OCI-LY3 (cell line): ENCODE results near the gene CAMTA1.

Source experiments
- H2AFZ ChIP-seq: fragments of 200-600, 300-600 bp; shearing (Covaris generic); 2 replicates; pipeline ENCODE4 v1.6.0; 2014; ENCODE audit warnings: antibody characterized with exemption, low read depth, low read length
- H3K27ac ChIP-seq: fragments of 200-600, 300-600 bp; sonication (generic); 2 replicates; pipeline ENCODE4 v1.5.1; 2014; ENCODE audit warnings: mild to moderate bottlenecking, low read length, moderate library complexity, mixed read lengths
- H3K27me3 ChIP-seq: fragments of 200-600, 300-600 bp; sonication (generic); 2 replicates; pipeline ENCODE4 v1.6.1; 2014; ENCODE audit warnings: low read depth, low read length, mixed read lengths
- H3K36me3 ChIP-seq: fragments of 200-600, 300-600 bp; sonication (generic); replicated peaks from 2 replicates; pipeline ENCODE3; 2014; ENCODE audit warnings: low read depth, low read length, mixed read lengths
- H3K4me1 ChIP-seq: fragments of 300-600, 200-600 bp; sonication (generic); 2 replicates; pipeline ENCODE4 v1.6.1; 2014; ENCODE audit warnings: low read length, mixed read lengths
- H3K4me2 ChIP-seq: fragments of 200-600, 300-600 bp; sonication (generic); 2 replicates; pipeline ENCODE4 v1.6.1; 2014; ENCODE audit warnings: low read length, mixed read lengths
- H3K4me3 ChIP-seq: fragments of 300-600, 200-600 bp; sonication (generic); 2 replicates; pipeline ENCODE4 v1.5.1; 2014; ENCODE audit warnings: antibody characterized with exemption, mild to moderate bottlenecking, low read length, moderate library complexity
- H3K79me2 ChIP-seq: fragments of 300-600, 200-600 bp; shearing (Covaris generic); 2 replicates; pipeline ENCODE4 v1.6.1; 2014; ENCODE audit warnings: mild to moderate bottlenecking, low read length, mixed read lengths
- H3K9ac ChIP-seq: fragments of 300-600, 200-600 bp; shearing (Covaris generic); 2 replicates; pipeline ENCODE4 v1.6.0; 2014; ENCODE audit warnings: mild to moderate bottlenecking, low read length, moderate library complexity
- H3K9me3 ChIP-seq: fragments of 200-600, 300-600 bp; shearing (Covaris generic); 2 replicates; pipeline ENCODE4 v1.6.1; 2014; ENCODE audit warnings: low read length, mixed read lengths; ENCODE audit not compliant: insufficient read depth
- H4K20me1 ChIP-seq: fragments of 200-600, 300-600 bp; sonication (generic); 2 replicates; pipeline ENCODE4 v1.6.1; 2016; ENCODE audit warnings: low read length, mixed read lengths; ENCODE audit not compliant: insufficient read depth
- EZH2phosphoT487 ChIP-seq: fragments of 200-600 bp; shearing (Covaris generic); IDR thresholded peaks from 2 replicates; pipeline ENCODE4 v1.6.1; 2018; ENCODE audit warnings: antibody characterized with exemption, mixed run types, low read depth
- TF ChIP-seq, protein P1 (sequence below): fragments of 200-600, 300-600 bp; sonication (generic); IDR thresholded peaks from 2 replicates; pipeline ENCODE4 v1.5.1; 2014; ENCODE audit warnings: antibody characterized with exemption, low read length, low read depth

Gene CAMTA1

DNA sequence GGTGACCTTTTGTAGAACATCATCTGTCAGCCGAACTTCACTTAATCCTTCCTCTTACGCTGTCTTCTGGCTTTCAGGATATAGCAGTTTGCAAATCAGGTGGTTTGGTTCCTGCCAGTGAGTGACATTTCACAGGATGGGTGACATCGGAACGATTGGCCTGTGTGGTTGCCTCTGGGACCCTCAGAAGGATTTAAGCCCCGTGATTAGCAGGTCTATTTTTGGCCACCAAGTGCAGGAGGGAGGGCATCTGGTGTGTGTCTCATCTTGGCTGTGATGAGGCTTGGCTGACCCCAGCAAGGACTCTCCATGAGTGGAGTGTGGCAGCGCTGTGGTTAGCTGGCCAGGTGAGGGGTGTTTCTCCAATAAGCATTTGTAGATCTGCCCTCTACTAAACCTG, 578.2 kb downstream of the CAMTA1 start:
- H3K27me3 ChIP-seq, result peaks cover 10% of the 10 kb centered on the region; the same call in 1 of the 2 replicates
- no peaks in the 10 kb centered on the region for H3K9me3 ChIP-seq
- H3K36me3 ChIP-seq, result peaks cover 3% of the 10 kb centered on the region
- TF ChIP-seq, protein P1, sequence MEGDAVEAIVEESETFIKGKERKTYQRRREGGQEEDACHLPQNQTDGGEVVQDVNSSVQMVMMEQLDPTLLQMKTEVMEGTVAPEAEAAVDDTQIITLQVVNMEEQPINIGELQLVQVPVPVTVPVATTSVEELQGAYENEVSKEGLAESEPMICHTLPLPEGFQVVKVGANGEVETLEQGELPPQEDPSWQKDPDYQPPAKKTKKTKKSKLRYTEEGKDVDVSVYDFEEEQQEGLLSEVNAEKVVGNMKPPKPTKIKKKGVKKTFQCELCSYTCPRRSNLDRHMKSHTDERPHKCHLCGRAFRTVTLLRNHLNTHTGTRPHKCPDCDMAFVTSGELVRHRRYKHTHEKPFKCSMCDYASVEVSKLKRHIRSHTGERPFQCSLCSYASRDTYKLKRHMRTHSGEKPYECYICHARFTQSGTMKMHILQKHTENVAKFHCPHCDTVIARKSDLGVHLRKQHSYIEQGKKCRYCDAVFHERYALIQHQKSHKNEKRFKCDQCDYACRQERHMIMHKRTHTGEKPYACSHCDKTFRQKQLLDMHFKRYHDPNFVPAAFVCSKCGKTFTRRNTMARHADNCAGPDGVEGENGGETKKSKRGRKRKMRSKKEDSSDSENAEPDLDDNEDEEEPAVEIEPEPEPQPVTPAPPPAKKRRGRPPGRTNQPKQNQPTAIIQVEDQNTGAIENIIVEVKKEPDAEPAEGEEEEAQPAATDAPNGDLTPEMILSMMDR, result no peak
- no peak for TF ChIP-seq EZH2phosphoT487
- peaks cover 38% of the 10 kb centered on the region for H3K4me1 ChIP-seq
- no peaks in the 10 kb centered on the region for H3K79me2 ChIP-seq
- H2AFZ ChIP-seq, result no peak overlapping the region
- H4K20me1 ChIP-seq, result no peaks in the 10 kb centered on the region
- H3K4me2 ChIP-seq, result peak overlapping the region; percentile 68
- H3K4me3 ChIP-seq, result peak overlapping the region; percentile 48
- H3K27ac ChIP-seq, result no peak overlapping the region
- H3K9ac ChIP-seq, result no peak overlapping the region

DNA sequence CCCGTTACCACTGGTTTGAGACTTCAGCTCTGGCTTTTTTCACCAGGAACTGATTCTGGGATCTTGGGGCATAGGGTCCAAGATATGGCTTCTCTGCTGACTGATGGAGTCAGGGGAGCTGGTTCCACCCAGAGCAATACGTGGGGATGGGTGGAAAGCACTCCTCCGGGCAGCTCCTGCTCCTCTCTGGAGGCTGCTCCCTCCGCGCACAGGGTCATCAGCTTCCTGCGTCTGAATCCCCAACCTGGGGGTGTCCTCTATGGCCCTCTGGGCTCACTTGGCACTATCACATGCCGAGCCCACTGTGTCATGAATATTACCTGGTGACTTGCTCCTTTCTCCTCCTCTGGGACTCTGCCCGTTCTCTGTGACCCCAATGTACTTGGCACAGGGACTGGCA, 580.5 kb downstream of the CAMTA1 start:
- H3K9ac ChIP-seq, result no peak overlapping the region
- no peaks in the 10 kb centered on the region for H4K20me1 ChIP-seq
- H3K36me3 ChIP-seq, result peaks cover 3% of the 10 kb centered on the region
- peaks cover 10% of the 10 kb centered on the region; the same call in 1 of the 2 replicates for H3K27me3 ChIP-seq
- no peak overlapping the region for H2AFZ ChIP-seq
- H3K9me3 ChIP-seq, result no peaks in the 10 kb centered on the region
- no peak overlapping the region for H3K4me2 ChIP-seq
- no peak overlapping the region for H3K27ac ChIP-seq
- no peak for TF ChIP-seq EZH2phosphoT487
- TF ChIP-seq, protein P1, result no peak
- H3K79me2 ChIP-seq, result no peaks in the 10 kb centered on the region
- H3K4me1 ChIP-seq, result peaks cover 43% of the 10 kb centered on the region
- H3K4me3 ChIP-seq, result no peak overlapping the region

DNA sequence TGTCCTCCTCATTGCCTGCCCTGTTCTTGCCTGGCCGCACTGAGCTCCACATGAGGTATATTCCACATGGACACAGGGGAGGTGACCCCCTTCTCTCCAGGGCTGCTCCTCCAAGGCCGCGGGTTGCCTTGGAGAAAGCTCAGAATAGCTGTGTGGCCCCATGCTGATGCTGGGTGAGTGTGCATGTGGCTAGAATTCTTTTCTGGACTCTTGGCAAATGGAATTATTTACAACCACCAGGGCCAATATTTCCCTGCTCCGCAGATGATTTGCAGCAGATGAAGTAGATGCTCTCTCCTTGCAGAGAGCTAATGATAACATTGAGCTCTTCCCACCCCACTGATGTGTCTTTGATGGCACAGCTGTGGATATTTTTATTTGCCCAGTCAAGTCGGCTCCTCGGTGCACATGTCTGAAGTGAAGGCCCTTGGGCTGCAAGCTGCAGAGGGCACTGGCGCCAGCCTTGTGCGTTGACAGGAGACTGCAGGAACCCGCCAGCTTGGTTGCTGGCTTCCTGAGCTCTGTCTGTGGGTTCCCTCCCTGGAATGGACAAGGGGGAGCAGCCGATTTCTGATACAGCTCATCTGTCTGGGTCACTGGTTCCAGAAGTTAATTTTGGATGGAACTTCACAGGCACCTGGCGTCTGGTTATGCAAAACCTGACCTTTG, 581.2 kb downstream of the CAMTA1 start:
- Histone ChIP-seq H3K27me3 (peaks cover 10% of the 10 kb centered on the region; the same call in 1 of the 2 replicates), H3K9me3 (no peaks in the 10 kb centered on the region), H4K20me1 (no peaks in the 10 kb centered on the region), H3K9ac (peak overlapping the region; percentile 18; the same call in 1 of the 2 replicates), H3K4me2 (peak overlapping the region; percentile 74), H3K79me2 (no peaks in the 10 kb centered on the region), H3K27ac (peak overlapping the region; percentile 68), H2AFZ (no peak overlapping the region), H3K4me3 (peak overlapping the region; percentile 39), H3K4me1 (peaks cover 43% of the 10 kb centered on the region), H3K36me3 (peaks cover 3% of the 10 kb centered on the region)
- TF ChIP-seq EZH2phosphoT487, result no peak
- TF ChIP-seq, protein P1, result no peak

DNA sequence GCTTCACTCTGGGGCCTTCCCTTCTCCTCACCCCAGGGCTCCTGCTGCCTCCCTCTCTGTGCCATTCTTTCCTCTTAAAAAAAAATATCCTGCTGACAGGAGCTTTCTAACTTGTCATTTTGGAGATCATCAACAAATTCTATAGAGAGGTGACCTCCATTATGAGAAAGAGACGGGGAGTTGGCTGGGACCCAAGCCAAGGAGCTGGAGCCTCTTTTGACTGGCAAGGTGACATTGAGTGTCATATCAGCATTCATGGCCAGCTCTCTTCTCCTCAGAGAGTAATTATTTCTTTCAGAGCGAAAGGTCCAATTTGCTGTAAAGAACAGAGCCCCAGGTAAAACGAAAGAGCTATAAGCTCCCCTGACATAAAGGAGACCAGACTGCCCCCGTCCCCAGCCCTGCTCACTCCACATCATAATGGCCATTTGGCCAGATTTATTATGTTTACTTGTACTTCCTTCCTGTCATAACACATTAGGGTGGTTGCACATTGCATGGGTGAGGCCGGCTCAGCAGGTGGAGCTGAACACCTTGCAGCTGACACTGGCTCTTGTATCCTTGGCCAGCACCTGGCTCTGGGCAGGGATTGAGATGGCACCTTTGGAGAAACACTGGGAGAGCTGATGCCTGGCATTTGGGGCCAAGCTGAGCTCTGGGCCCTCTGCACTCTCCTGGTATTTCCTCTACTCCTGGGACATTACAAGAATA, 581.9 kb downstream of the CAMTA1 start:
- Histone ChIP-seq H2AFZ (no peak overlapping the region), H3K4me2 (peak overlapping the region; percentile 74)
- no peak for TF ChIP-seq EZH2phosphoT487
- TF ChIP-seq, protein P1, result peak; percentile 9; the same call in 1 of the 2 replicates

More for the DNA sequence above, 581.9 kb downstream of the CAMTA1 start:
- Histone ChIP-seq H3K27ac (peak overlapping the region; percentile 68), H4K20me1 (no peaks in the 10 kb centered on the region), H3K4me1 (peaks cover 43% of the 10 kb centered on the region), H3K79me2 (no peaks in the 10 kb centered on the region), H3K36me3 (peaks cover 1% of the 10 kb centered on the region), H3K4me3 (peak overlapping the region; percentile 39), H3K9me3 (no peaks in the 10 kb centered on the region), H3K27me3 (peaks cover 10% of the 10 kb centered on the region; the same call in 1 of the 2 replicates), H3K9ac (peak overlapping the region; percentile 18; the same call in 1 of the 2 replicates)
